ENCODE results near the gene MTMR11. TPM values are rescaled to one million over a fixed set of nuclear protein-coding genes. Genes with fewer than 3 reads are reported as not detected.

Gene MTMR11
- total RNA-seq, 4 donors from 2014 or later, result 3.2 to 4.8 (median 4.5) TPM

DNA sequence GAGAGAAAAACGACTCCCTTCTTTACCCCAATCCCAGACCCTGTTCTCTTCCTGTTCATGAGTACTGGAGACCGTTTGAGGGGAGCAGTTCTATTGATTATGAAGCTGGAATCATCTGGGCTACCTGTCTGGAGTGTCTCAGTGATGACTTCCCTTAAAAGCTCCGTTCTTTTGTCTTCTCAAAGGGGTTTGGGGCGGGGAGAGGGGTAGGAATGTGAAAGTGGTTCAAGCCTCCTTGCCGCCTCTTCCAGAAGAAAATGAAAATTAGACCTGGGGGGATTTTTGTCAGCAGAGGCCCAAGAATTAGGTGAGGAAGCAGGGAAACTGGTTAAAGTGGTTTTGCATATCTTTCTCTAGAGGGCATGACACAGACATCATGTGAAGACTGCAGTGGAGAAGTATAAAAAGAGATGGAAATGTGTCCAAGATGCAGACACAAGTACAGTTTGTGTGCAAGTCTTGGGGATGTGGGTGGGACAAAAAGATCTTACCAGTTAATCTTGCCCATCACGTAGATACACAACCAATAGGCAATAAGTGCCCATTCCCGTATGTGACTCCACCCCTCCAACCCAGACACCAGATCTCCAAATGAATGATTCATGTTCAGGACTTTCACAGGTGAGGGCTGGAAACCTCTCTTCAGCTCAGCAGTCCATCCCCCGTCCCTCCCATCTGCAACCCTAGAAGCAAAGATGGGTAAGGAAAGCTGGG, 470 bp upstream of the MTMR11 start:
- ATAC-seq (ENCODE audit: low FRiP score) (peak; percentile 35), DNase-seq (ENCODE audit: low spot score) (no peak)
- TF ChIP-seq, protein P1, sequence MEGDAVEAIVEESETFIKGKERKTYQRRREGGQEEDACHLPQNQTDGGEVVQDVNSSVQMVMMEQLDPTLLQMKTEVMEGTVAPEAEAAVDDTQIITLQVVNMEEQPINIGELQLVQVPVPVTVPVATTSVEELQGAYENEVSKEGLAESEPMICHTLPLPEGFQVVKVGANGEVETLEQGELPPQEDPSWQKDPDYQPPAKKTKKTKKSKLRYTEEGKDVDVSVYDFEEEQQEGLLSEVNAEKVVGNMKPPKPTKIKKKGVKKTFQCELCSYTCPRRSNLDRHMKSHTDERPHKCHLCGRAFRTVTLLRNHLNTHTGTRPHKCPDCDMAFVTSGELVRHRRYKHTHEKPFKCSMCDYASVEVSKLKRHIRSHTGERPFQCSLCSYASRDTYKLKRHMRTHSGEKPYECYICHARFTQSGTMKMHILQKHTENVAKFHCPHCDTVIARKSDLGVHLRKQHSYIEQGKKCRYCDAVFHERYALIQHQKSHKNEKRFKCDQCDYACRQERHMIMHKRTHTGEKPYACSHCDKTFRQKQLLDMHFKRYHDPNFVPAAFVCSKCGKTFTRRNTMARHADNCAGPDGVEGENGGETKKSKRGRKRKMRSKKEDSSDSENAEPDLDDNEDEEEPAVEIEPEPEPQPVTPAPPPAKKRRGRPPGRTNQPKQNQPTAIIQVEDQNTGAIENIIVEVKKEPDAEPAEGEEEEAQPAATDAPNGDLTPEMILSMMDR (IDR thresholded peaks at IDR 0.05), result no peak

GRCh38 chr1:149934356-149934755, 2.3 kb downstream of the MTMR11 start:
- ATAC-seq (ENCODE audit: low FRiP score), result no peak
- TF ChIP-seq, protein P1 (IDR thresholded peaks at IDR 0.05), result no peak
- DNase-seq (ENCODE audit: low spot score), result no peak

DNA sequence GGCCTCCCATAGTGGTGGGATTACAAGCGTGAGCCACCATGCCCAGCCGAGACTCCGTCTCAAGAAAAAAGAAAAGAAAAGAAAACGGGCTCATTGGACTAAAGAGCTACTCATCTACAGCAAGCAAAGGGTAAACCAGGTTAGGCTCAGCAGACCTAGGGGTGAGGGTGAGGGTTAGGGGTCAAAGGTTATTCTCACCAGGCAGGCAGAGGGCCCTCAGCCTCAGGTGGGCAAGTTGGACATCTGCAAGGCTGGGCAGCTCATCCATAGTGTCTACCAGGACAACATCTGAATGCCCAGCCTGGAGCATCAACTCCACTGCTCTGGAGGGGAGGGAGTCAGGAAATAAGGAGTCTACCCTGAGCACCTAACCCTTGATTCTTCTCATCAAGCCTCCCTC, 3.5 kb downstream of the MTMR11 start:
- TF ChIP-seq, protein P1 (IDR thresholded peaks at IDR 0.05), result no peak
- ATAC-seq (ENCODE audit: low FRiP score), result no peak
- no peak for DNase-seq (ENCODE audit: low spot score)

DNA sequence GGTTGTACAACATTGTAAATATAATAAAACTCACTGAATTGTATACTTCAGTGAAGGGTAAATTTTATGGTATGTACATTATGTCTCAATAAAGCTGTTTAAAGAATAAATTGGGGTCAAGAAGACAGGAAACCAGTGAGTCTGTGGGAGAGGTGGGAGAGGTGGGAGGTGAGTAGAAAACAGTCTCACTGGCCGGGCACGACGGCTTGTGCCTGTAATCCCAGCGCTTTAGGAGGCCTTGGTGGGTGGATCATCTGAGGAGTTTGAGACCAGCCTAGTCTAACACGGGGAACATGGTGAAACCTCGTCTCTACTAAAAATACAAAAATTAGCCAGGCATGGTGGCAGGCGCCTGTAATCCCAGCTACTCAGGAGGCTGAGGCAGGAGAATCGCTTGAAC, 4.2 kb downstream of the MTMR11 start:
- ATAC-seq (ENCODE audit: low FRiP score) (no peak), DNase-seq (ENCODE audit: low spot score) (no peak)
- TF ChIP-seq, protein P1 (IDR thresholded peaks at IDR 0.05), result no peak

DNA sequence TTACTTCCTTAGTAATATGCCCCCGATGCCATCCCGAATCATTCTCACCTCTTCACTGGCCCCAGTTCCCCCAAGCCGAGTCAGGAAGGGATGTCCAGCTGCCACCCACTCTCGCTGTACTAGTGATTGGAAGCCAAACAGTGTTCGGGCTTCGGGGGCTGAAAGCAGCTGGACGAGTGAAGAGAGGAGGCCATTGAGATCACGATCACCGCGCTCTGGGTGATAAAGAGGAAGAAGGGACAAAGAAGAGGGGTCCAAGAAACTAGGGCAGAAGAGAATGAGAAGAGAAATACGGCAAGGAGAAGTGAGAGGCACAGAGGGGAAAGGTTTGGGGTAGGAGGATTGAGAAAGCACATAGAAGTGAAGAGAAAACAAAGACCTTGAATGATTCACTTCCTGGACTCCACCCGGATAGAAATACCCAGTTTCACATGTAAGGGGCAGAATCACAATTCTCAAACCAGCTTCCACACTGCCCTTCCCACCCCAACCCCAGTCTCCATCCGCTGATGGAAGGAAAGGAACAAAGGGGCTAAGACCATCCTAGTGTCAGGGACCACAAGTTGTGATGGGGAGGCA, 5.4 kb downstream of the MTMR11 start:
- ATAC-seq (ENCODE audit: low FRiP score) (no peak), DNase-seq (ENCODE audit: low spot score) (no peak)
- TF ChIP-seq, protein P1 (IDR thresholded peaks at IDR 0.05), result no peak

DNA sequence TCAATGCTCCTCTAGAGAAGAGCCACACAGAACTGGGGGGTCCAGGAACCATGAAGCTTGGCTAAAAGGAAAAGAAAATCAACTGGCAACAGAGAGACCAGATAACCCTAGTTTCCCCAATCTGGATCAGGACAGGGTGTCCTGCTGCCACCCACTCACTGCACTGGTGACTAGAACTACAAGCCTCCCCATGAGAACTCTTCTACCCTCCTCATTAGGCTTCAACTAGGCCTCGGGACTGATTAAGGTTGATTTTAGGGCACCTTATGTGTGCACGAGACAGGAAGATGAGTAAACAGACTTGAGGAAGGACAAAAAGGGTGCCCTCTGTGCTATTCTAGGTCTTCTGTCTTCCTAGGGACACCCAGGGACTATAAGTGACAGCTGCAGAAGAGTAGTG, 6.8 kb downstream of the MTMR11 start:
- TF ChIP-seq, protein P1 (IDR thresholded peaks at IDR 0.05), result no peak
- ATAC-seq (ENCODE audit: low FRiP score) (no peak), DNase-seq (ENCODE audit: low spot score) (no peak)

- TF ChIP-seq, protein P1 (IDR thresholded peaks at IDR 0.05), result no peak
- ATAC-seq (ENCODE audit: low FRiP score) (no peak), DNase-seq (ENCODE audit: low spot score) (no peak)
These were observed 8.3 kb downstream of the MTMR11 start for GRCh38 chr1:149928401-149928724.
